Adrenal gland (tissue), 12 donors: Measurements from ENCODE around the gene STK39. TPM values are rescaled to one million over a fixed set of nuclear protein-coding genes. Genes with fewer than 3 reads are reported as not detected.

ENCODE experiments used
- DNase-seq, 7 donors: peaks; one replicate each; pipeline ENCODE4 v3.0.0-alpha.2; 2019 to 2020
- H3K27ac ChIP-seq, 5 donors: fragments of 200-600 bp; sonication (generic) in 4 of 5; 1 replicate in 3 of 5; 2 replicates in 2 of 5; pipeline versions ENCODE4 v1.5.1 to v1.8.0; 2016 to 2020; ENCODE audit warnings: mild to moderate bottlenecking in 1 of 5
- H3K27me3 ChIP-seq: fragments of 200-600 bp; 2 replicates; pipeline ENCODE4 v1.8.0; 2021
- H3K36me3 ChIP-seq, 2 donors: fragments of 200-600 bp; replicated peaks in 1 of 2; 1 replicate in 1 of 2; 2 replicates in 1 of 2; pipeline versions ENCODE4 v1.5.1 to v1.8.0; 2018 to 2022
- H3K4me1 ChIP-seq, 2 donors: fragments of 200-600 bp; replicated peaks in 1 of 2; 1 replicate in 1 of 2; 2 replicates in 1 of 2; pipeline versions ENCODE4 v1.5.1 to v1.8.0; 2018 to 2021
- H3K4me3 ChIP-seq, 4 donors: fragments of 200-600 bp; sonication (generic) in 3 of 4; one replicate each; pipeline ENCODE4 v1.5.1; 2016 to 2018
- H3K9me3 ChIP-seq, 3 donors: fragments of 200-600 bp; sonication (generic) in 1 of 3; replicated peaks in 1 of 3; 1 replicate in 2 of 3; 2 replicates in 1 of 3; pipeline versions ENCODE4 v1.5.1 to v1.8.0; 2016 to 2021
- POLR2A ChIP-seq, 2 donors: fragments of 450-650 bp; IDR thresholded peaks; one replicate each; pipeline ENCODE4 v1.6.1; 2017; ENCODE audit warnings: antibody characterized with exemption in 2 of 2, mild to moderate bottlenecking in 2 of 2, moderate library complexity in 1 of 2
- WGBS, 4 donors: extraction: QIAGEN DNeasy Blood & Tissue Kit in 2 of 4; methylation state at CpG; one replicate each; pipeline versions ENCODE4 v1.1.5 to v1.1.7; 2013 to 2017; 5-methylcytosine and 5-hydroxymethylcytosine counted together
- intact Hi-C, 2 donors: fragments of 100-400 bp; cut with DNase I; formaldehyde crosslinking; loops; one replicate each; pipeline versions ENCODE4 v1.14.1 to v1.15.0; 2022 to 2023
- polyA plus RNA-seq, 3 donors: library from polyadenylated mRNA; stranded (reverse); fragments of 200-250 nt in 2 of 3; fragments of 350-450 nt in 1 of 3; fragmentation: Illumina TruSeq in 1 of 3; extraction: RNeasy Lipid Tissue Mini Kit (QIAGEN cat#74804) in 1 of 3; gene quantifications; one replicate each; pipeline ENCODE4 v1.2.3, GENCODE V29; 2013 to 2014
- total RNA-seq, 9 donors: library from RNA; depleted of rRNA in 4 of 9; stranded (reverse); fragments of >200 nt in 4 of 9; fragments of 120-200 nt in 1 of 9; fragmentation: NEBNext Ultra II Directional in 1 of 9; extraction: Animal tissue kit (Norgen Biotek cat#: 25700) in 1 of 9; gene quantifications; one replicate each; pipeline versions ENCODE4 v1.1.0 to v1.2.4, GENCODE V29; 2013 to 2023
- TF ChIP-seq, protein P1 (sequence below), 6 experiments: fragments of 450-650 bp in 4 of 6; fragments of 200-600 bp in 2 of 6; sonication (generic) in 1 of 6; IDR thresholded peaks; 1 replicate in 5 of 6; 2 replicates in 1 of 6; pipeline versions ENCODE4 v1.5.1 to v1.8.0; 2016 to 2021; ENCODE audit warnings: antibody characterized with exemption in 6 of 6, mild to moderate bottlenecking in 2 of 6, moderate library complexity in 1 of 6
- donor health status: healthy with polysubstance abuse.
- donor health status: Bipolar disorder and iron deficiency.
- donor health status: DM: yes; HTN: yes; CAD: no.
- donor health status: DM: no; HTN: no; CAD: no.
- donor health status: DM: no; HTN: no; CAD: no.
- donor health status: DM: yes; HTN: yes; CAD: no.

Gene STK39
- total and polyA plus RNA-seq, 12 donors: 2.4 to 11.1 (median 5.8) TPM

- 67 to 73% (median 70%) methylated on average over 5 of the region's 5 CpGs for WGBS, 4 donors
- Histone ChIP-seq H3K4me1 (no peaks in the 10 kb centered on the region), H3K4me3 (no peak overlapping the region), H3K27me3 (no peaks in the 10 kb centered on the region), H3K27ac (no peak overlapping the region), H3K36me3 (no peaks in the 10 kb centered on the region), H3K9me3 (no peaks in the 10 kb centered on the region)
- no peak for DNase-seq
- TF ChIP-seq, protein P1, sequence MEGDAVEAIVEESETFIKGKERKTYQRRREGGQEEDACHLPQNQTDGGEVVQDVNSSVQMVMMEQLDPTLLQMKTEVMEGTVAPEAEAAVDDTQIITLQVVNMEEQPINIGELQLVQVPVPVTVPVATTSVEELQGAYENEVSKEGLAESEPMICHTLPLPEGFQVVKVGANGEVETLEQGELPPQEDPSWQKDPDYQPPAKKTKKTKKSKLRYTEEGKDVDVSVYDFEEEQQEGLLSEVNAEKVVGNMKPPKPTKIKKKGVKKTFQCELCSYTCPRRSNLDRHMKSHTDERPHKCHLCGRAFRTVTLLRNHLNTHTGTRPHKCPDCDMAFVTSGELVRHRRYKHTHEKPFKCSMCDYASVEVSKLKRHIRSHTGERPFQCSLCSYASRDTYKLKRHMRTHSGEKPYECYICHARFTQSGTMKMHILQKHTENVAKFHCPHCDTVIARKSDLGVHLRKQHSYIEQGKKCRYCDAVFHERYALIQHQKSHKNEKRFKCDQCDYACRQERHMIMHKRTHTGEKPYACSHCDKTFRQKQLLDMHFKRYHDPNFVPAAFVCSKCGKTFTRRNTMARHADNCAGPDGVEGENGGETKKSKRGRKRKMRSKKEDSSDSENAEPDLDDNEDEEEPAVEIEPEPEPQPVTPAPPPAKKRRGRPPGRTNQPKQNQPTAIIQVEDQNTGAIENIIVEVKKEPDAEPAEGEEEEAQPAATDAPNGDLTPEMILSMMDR (IDR thresholded peaks at IDR 0.05): no peak
- no peak for TF ChIP-seq POLR2A (IDR thresholded peaks at IDR 0.05)
- intact Hi-C loops: no loop called here
Measured at GRCh38 chr2:167965907-167966761, 281.3 kb downstream of the STK39 start.

- Histone ChIP-seq H3K9me3 (no peaks in the 10 kb centered on the region), H3K4me1 (no peaks in the 10 kb centered on the region), H3K4me3 (no peak overlapping the region), H3K27ac (no peak overlapping the region), H3K36me3 (no peaks in the 10 kb centered on the region), H3K27me3 (no peaks in the 10 kb centered on the region)
- intact Hi-C loops: no loop called here
- DNase-seq: no peak
- 60 to 73% (median 66%) methylated on average over 5 of the region's 5 CpGs for WGBS, 4 donors
- TF ChIP-seq POLR2A (IDR thresholded peaks at IDR 0.05): no peak
- TF ChIP-seq, protein P1 (IDR thresholded peaks at IDR 0.05): peak in 2 of 6 experiments; percentile 6 to 39
Measured at GRCh38 chr2:167964650-167965413, 282.6 kb downstream of the STK39 start.

- H3K9me3 ChIP-seq: no peaks in the 10 kb centered on the region
- H3K4me3 ChIP-seq: no peak overlapping the region
- DNase-seq: no peak
- 95 to 97% (median 95%) methylated on average over 9 of the region's 9 CpGs for WGBS, 4 donors
- no peaks in the 10 kb centered on the region for H3K27me3 ChIP-seq
- H3K36me3 ChIP-seq: no peaks in the 10 kb centered on the region
- H3K27ac ChIP-seq: no peak overlapping the region
- intact Hi-C loops: no loop called here
- H3K4me1 ChIP-seq: no peaks in the 10 kb centered on the region
- TF ChIP-seq, protein P1 (IDR thresholded peaks at IDR 0.05): no peak
- TF ChIP-seq POLR2A (IDR thresholded peaks at IDR 0.05): no peak
Measured at GRCh38 chr2:167963899-167964649, 283.3 kb downstream of the STK39 start.
